Activated naive CD4-positive, alpha-beta T cell treated with anti-CD3 and anti-CD28 coated beads for 36 hours (primary cell): ENCODE data around the gene CYP27B1. TPM values are rescaled to one million over a fixed set of nuclear protein-coding genes. Genes with fewer than 3 reads are reported as not detected.

Experiments
- CTCF ChIA-PET: fragments of 350-600 bp; sonication (Branson Sonifier 250); formaldehyde crosslinking; loops from one replicate; lab custom pipeline; 2021; ENCODE audit warnings: antibody characterized with exemption; lab: Charles Lee
- DNase-seq: peaks from one replicate; pipeline ENCODE4 v3.0.0-alpha.2; 2020
- H3K27ac Mint-ChIP-seq: one replicate; pipeline ENCODE4 v1.8.0; 2021; ENCODE audit warnings: mild to moderate bottlenecking, mixed read lengths
- H3K27me3 Mint-ChIP-seq: one replicate; pipeline ENCODE4 v1.8.0; 2021; ENCODE audit warnings: low read depth, mixed read lengths
- H3K36me3 Mint-ChIP-seq: one replicate; pipeline ENCODE4 v1.8.0; 2021; ENCODE audit warnings: low read depth, mixed read lengths
- H3K4me1 Mint-ChIP-seq: one replicate; pipeline ENCODE4 v1.8.0; 2021; ENCODE audit warnings: low read depth, mixed read lengths
- H3K4me3 Mint-ChIP-seq: one replicate; pipeline ENCODE4 v1.8.0; 2021; ENCODE audit warnings: mild to moderate bottlenecking, moderate library complexity, mixed read lengths
- H3K9me3 Mint-ChIP-seq: one replicate; pipeline ENCODE4 v1.8.0; 2021; ENCODE audit warnings: mixed read lengths
- intact Hi-C: fragments of 100-400 bp; cut with micrococcal nuclease; formaldehyde crosslinking; loops from one replicate; pipeline ENCODE4 v1.15.1; 2023
- total RNA-seq, 2 experiments: library from RNA; stranded (reverse); gene quantifications; one replicate each; pipeline ENCODE4 v1.2.3, GENCODE V29; 2021

The CYP27B1 gene
- total RNA-seq, 2 experiments from 2014 or later = 5.4 to 6.1 TPM

DNA sequence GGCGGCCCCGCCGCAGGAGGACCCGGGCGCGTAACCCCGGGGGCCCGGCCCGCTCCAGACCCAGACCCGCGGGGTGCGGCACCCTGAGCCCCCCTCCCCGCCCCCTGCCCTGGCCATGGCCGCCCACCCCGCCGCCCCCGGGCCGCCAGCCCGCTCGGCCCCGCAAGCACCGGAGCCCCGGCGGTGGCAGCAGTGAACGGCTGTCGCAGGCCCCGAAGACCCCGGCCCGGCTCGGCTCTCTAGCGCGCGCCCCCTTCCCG, 11.8 kb downstream of the CYP27B1 start:
- H3K4me3 Mint-ChIP-seq = peak overlapping the region; percentile 78
- no peaks in the 10 kb centered on the region for H3K9me3 Mint-ChIP-seq
- peaks cover 63% of the 10 kb centered on the region for H3K4me1 Mint-ChIP-seq
- no peak overlapping the region for H3K27ac Mint-ChIP-seq
- intact Hi-C loops = loop anchor here (2.0 kb wide), 2 partner anchors 14 to 1842 kb away; partner anchors contain the start of gene SLC16A7
- CTCF ChIA-PET = interaction anchor here (1.9 to 3.4 kb wide), 2 partner anchors 11 to 82 kb away, joined by 7 to 42 read pairs; partner anchors contain the start of gene CYP27B1
- DNase-seq = no peak
- H3K36me3 Mint-ChIP-seq = peaks cover 29% of the 10 kb centered on the region
- H3K27me3 Mint-ChIP-seq = no peaks in the 10 kb centered on the region

DNA sequence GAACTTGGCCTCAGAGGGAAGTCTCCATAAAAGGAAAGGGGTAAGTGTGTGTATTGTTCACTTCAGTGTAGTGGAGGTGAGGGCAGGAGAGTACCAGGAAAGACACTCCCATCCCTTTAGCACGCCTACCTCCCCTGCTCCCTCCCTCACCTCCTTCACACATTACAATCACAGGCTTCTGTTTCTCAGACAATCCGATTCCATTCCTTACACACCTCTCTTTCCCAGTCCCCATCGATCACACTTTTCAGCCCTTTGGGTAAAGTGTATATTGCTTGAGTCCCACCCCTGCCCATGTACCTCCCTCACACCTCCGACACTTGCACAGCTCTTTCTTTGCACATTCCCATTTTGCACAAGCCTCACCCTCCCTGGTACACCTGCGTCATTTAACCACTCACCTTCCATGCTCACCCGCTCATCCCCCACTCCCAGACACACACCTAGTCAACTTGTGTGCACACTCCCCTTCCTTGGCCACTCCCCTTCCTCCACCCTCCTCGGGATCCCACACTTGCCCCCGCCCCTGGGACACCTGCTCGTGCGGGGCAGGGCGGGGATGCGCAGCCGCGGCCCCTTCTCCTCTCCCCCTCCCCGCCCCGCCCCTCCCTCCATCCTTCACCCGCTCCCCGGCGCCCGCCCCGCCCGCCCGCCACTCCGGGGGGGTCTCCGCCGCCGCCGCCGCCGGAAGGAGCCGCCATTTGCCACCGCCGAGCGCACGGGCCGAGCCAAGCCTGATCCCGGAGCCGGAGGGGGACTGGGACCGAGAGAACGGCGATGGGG, 12.3 kb downstream of the CYP27B1 start, which contains the start of gene MARCHF9:
MARCHF9 (plus strand) TSS at position 693 of the 783 bp plus-strand sequence. CDS start 426 bp downstream, outside the sequence.
- peak within 1 kb of the TSS; percentile 38 for H3K27ac Mint-ChIP-seq
- peaks cover 61% of the 10 kb centered on the region for H3K4me1 Mint-ChIP-seq
- CTCF ChIA-PET = interaction anchor here (0.7 to 3.4 kb wide), 4 partner anchors 11 to 83 kb away, joined by 3 to 42 read pairs (median 5); partner anchors contain the start of genes CYP27B1 and TSFM
- peaks cover 30% of the 10 kb centered on the region for H3K36me3 Mint-ChIP-seq
- peak; percentile 89 for DNase-seq
- no peaks in the 10 kb centered on the region for H3K9me3 Mint-ChIP-seq
- peak within 1 kb of the TSS; percentile 81 for H3K4me3 Mint-ChIP-seq
- intact Hi-C loops = loop anchor here (2.0 to 5.0 kb wide), 3 partner anchors 14 to 1842 kb away; partner anchors contain the start of gene SLC16A7
- no peaks in the 10 kb centered on the region for H3K27me3 Mint-ChIP-seq

DNA sequence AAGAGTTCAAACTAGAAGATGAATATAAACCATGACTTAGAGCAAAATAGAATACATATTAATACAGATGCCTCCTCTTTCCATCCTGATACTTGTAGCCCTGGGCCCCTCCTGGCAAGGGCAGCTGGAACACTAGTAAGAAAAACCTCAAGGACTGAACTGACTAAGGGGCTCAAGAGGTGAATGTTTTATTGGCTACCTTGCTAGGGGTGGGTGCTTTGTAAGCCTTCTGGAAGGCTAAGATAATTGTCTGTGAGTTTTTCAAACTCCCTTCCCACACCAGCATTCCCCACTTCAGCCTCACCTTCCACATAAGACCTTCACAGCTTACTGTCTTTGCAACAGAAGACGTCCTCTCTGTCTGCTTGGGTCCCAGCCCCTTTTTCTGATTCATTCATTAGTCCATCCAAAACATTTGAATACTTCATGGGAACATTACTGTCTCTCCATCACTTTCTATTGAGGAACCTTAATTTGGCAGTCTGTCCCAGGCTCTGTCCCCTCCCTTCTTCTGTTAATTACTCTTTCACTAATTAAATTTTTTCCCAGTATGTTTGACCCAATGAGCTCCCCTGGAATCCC, 13.0 kb downstream of the CYP27B1 start:
- Mint-ChIP-seq H3K4me1 (peaks cover 57% of the 10 kb centered on the region), H3K4me3 (peak overlapping the region; percentile 78), H3K27ac (peak overlapping the region; percentile 38), H3K36me3 (peaks cover 36% of the 10 kb centered on the region), H3K27me3 (no peaks in the 10 kb centered on the region), H3K9me3 (no peaks in the 10 kb centered on the region)
- DNase-seq = no peak
- CTCF ChIA-PET = interaction anchor here (0.7 to 3.4 kb wide), 3 partner anchors 12 to 29 kb away, joined by 3 to 42 read pairs (median 3); partner anchors contain the start of genes CYP27B1 and TSFM
- intact Hi-C loops = loop anchor here (2.0 to 5.0 kb wide), 4 partner anchors 13 to 1843 kb away; partner anchors contain the start of gene SLC16A7

DNA sequence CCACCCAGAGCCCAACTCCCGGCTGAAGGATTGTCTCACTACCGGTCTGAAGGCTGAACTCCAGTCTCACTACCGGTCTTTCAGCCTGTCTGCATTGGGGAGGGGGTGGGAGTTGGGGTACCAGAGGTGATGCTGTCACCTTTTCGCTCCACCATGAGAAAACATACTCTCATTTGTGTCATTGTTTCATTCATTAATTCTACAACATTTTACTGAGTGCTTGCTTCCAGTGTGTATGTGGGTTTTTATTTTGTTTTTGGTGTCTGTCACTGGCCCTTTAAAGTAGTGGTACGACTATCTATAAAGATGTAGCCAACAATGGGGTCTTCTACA, 14.2 kb downstream of the CYP27B1 start:
- no peak for DNase-seq
- H3K4me1 Mint-ChIP-seq = peaks cover 52% of the 10 kb centered on the region
- H3K27me3 Mint-ChIP-seq = no peaks in the 10 kb centered on the region
- CTCF ChIA-PET = interaction anchor here (0.9 kb wide), 1 partner anchor 11 kb away, joined by 4 read pairs; no protein-coding TSS in a partner anchor
- peak overlapping the region; percentile 99 for H3K27ac Mint-ChIP-seq
- intact Hi-C loops = loop anchor here (1.0 to 5.0 kb wide), 9 partner anchors 8 to 515 kb away; partner anchors contain the start of genes ATP23, EEF1AKMT3, MBD6 and METTL1
- no peaks in the 10 kb centered on the region for H3K9me3 Mint-ChIP-seq
- H3K36me3 Mint-ChIP-seq = peaks cover 39% of the 10 kb centered on the region
- H3K4me3 Mint-ChIP-seq = peak overlapping the region; percentile 100

DNA sequence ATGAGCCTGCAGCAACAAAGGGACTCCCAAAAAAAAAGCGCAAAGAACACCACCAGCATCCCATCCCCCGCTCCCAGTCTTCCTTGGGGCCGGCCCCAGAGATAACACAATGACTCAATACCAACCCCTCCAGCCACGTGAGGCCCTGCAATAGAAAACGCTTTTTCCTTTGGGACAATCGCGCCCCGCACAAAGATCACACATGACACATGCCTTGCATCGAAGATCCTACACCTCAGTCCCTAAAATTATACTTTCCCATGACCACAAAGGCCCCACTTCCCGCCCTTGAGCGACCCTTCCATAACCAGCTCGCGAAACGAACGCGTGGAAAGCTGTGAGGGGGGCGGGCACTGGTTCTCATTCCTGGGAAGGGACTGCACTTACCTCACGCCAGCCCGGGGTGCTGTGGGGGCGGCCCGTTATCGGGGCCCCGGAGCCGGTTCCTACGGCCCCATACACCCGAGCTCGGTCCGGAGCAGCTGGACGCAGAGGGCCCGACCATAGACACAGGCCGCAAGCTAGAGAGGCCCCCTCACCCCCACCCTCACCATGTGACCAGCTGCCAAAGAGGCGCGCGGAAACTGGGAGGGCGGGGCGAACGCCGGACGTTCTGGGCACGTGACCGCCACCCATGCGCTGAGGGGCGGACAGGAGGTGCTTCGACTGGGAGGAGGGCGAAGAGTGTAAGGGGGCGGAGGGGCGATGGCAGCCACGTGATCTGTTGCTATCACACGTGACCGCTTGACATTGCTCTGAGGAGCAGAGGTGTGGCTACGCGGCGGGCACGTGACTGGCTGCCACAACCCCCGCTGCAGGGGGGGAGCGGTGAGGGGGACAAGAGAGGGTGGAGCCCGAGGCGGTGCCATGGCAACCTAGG, 14.8 kb downstream of the CYP27B1 start, which contains the start of gene CDK4:
CDK4 (minus strand) TSS at position 523 of the 880 bp plus-strand sequence. CDS start 593 bp downstream, outside the sequence.
- H3K27me3 Mint-ChIP-seq = no peaks in the 10 kb centered on the region
- CTCF ChIA-PET = interaction anchor here (0.8 to 0.9 kb wide), 2 partner anchors 11 to 31 kb away, joined by 3 to 4 read pairs; partner anchors contain the start of gene TSFM
- peak within 1 kb of the TSS; percentile 99 for H3K27ac Mint-ChIP-seq

DNA sequence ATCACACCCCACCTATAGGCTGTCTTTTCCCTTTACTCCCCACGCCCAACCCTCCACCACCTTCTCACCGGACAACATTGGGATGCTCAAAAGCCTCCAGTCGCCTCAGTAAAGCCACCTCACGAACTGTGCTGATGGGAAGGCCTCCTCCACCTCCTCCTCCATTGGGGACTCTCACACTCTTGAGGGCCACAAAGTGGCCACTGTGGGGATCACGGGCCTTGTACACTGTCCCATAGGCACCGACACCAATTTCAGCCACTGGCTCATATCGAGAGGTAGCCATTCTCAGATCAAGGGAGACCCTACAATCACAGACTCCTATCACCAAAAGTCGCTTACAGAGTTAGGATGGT, 15.5 kb downstream of the CYP27B1 start:
- no peaks in the 10 kb centered on the region for H3K27me3 Mint-ChIP-seq
- peaks cover 38% of the 10 kb centered on the region for H3K36me3 Mint-ChIP-seq
- peak overlapping the region; percentile 99 for H3K27ac Mint-ChIP-seq
- no peak for DNase-seq
- H3K4me3 Mint-ChIP-seq = peak overlapping the region; percentile 100
- CTCF ChIA-PET = no interaction called here
- intact Hi-C loops = loop anchor here (1.0 to 5.0 kb wide), 2 partner anchors 273 to 514 kb away; a partner anchor contains a TSS
- H3K9me3 Mint-ChIP-seq = no peaks in the 10 kb centered on the region
- H3K4me1 Mint-ChIP-seq = peaks cover 45% of the 10 kb centered on the region

More for the DNA sequence above, 14.8 kb downstream of the CYP27B1 start, which contains the start of gene CDK4:
- H3K4me1 Mint-ChIP-seq = peaks cover 51% of the 10 kb centered on the region
- H3K4me3 Mint-ChIP-seq = peak within 1 kb of the TSS; percentile 100
- peak; percentile 99 for DNase-seq
- no peaks in the 10 kb centered on the region for H3K9me3 Mint-ChIP-seq
- peaks cover 41% of the 10 kb centered on the region for H3K36me3 Mint-ChIP-seq
- intact Hi-C loops = loop anchor here (1.0 to 5.0 kb wide), 10 partner anchors 8 to 515 kb away; partner anchors contain the start of genes ATP23, EEF1AKMT3, MBD6 and METTL1

DNA sequence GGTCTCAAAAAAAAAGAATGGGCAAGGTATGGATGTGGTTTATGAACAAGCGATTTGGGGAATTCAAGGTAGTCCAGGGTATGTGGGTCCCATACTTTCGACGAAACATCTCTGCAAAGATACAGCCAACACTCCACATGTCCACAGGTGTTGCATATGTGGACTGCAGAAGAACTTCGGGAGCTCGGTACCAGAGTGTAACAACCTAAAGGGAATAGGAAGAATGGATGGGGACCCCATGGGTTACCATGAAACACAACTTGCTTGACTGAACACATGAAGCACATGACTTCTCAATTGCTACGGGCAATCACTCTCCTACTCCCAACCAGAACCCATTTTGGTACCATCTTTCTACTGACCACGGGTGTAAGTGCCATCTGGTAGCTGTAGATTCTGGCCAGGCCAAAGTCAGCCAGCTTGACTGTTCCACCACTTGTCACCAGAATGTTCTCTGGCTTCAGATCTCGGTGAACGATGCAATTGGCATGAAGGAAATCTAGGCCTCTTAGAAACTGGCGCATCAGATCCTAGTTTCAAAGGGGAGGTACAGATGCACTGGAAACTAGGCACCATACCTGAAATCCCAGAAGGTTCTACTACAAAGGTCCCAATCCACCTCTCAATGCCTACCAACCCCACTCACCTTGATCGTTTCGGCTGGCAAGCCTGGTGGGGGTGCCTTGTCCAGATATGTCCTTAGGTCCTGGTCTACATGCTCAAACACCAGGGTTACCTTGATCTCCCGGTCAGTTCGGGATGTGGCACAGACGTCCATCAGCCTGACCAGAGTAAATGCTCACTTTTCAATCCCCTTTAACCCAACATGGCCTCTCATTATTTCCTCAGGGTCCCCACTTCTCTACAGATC, 16.1 kb downstream of the CYP27B1 start:
- no peak for DNase-seq
- Mint-ChIP-seq H3K4me3 (peak overlapping the region; percentile 100), H3K4me1 (peaks cover 46% of the 10 kb centered on the region), H3K27ac (peak overlapping the region; percentile 99), H3K36me3 (peaks cover 41% of the 10 kb centered on the region), H3K27me3 (no peaks in the 10 kb centered on the region), H3K9me3 (no peaks in the 10 kb centered on the region)
- intact Hi-C loops = loop anchor here (1.0 to 5.0 kb wide), 2 partner anchors 272 to 513 kb away; a partner anchor contains a TSS
- CTCF ChIA-PET = interaction anchor here (1.1 to 1.9 kb wide), 3 partner anchors 8 to 10 kb away, joined by 3 to 5 read pairs (median 5); no protein-coding TSS in a partner anchor

DNA sequence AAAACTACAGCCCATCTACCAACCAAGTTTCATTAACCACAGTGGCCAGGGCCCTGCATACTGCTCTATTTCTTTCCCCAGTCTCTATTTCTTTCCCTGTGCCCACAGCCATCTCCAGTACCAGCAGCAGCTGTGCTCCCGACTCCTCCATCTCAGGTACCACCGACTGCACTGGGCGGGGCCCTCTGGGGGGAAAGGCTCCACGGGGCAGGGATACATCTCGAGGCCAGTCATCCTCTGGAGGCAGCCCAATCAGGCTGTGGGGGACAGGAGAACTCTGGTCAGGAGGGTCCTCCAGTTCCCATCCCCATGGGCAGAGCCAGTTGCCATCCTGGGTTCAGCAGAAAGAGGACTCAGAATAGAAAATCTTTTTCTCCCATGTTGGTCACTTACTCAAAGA, 17.8 kb downstream of the CYP27B1 start:
- CTCF ChIA-PET = interaction anchor here (1.9 kb wide), 1 partner anchor 10 kb away, joined by 5 read pairs; no protein-coding TSS in a partner anchor
- Mint-ChIP-seq H3K27ac (no peak overlapping the region), H3K4me1 (peaks cover 55% of the 10 kb centered on the region), H3K36me3 (peaks cover 50% of the 10 kb centered on the region), H3K4me3 (no peak overlapping the region), H3K27me3 (no peaks in the 10 kb centered on the region), H3K9me3 (no peaks in the 10 kb centered on the region)
- intact Hi-C loops = no loop called here
- no peak for DNase-seq

DNA sequence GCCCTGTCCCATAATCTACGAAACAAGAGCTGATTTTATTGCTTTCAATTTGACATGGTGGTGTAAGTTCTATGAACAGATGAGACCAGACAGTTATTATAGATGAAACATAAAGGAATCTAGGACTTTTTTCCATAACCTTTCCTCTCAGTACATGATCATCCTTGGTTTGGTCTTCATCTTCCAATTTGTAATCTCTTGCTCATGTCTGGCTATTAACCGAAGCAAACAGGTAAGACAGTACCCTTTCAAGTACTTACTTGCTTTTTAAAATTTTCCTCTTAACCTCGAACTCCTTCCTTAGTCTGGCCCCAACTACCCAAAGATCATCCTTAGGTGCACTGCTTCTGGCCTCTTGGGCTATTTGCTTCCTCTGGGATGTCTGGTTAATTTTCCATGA, 20.9 kb downstream of the CYP27B1 start:
- H3K36me3 Mint-ChIP-seq = peaks cover 39% of the 10 kb centered on the region
- DNase-seq = no peak
- no peaks in the 10 kb centered on the region for H3K9me3 Mint-ChIP-seq
- intact Hi-C loops = no loop called here
- CTCF ChIA-PET = interaction anchor here (1.9 kb wide), 1 partner anchor 11 kb away, joined by 8 read pairs; no protein-coding TSS in a partner anchor
- H3K27ac Mint-ChIP-seq = peak overlapping the region; percentile 94
- peak overlapping the region; percentile 85 for H3K4me3 Mint-ChIP-seq
- peaks cover 42% of the 10 kb centered on the region for H3K4me1 Mint-ChIP-seq
- H3K27me3 Mint-ChIP-seq = no peaks in the 10 kb centered on the region

DNA sequence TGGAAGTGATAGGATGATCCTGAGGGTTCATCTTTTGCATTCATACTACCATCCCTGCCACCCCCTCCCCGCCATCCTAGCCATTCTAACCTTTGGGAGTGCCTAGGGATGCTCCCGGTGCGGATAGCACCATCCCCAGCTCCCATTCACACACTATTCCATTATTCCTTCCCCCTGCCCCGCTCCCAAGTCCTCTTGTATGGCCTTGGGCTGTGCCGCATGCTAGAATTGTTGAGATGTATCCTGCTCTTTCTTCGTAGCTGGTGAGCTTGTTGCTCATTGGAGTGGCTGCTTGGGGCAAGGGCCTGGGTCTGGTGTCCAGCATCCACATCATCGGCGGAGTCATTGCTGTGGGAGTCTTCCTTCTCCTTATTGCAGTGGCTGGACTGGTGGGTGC, 21.4 kb downstream of the CYP27B1 start:
- no peak for DNase-seq
- Mint-ChIP-seq H3K27me3 (no peaks in the 10 kb centered on the region), H3K9me3 (no peaks in the 10 kb centered on the region), H3K36me3 (peaks cover 36% of the 10 kb centered on the region), H3K27ac (peak overlapping the region; percentile 94), H3K4me1 (peaks cover 42% of the 10 kb centered on the region), H3K4me3 (peak overlapping the region; percentile 85)
- intact Hi-C loops = loop anchor here (2.0 kb wide), 1 partner anchor 267 kb away; the partner anchor contains the start of gene ARHGAP9
- CTCF ChIA-PET = interaction anchor here (0.6 to 2.3 kb wide), 6 partner anchors 11 to 285 kb away, joined by 3 to 8 read pairs (median 5); partner anchors contain the start of gene OS9
